ENCODE results near the gene KDM4D.

The KDM4D gene

GRCh38 chr11:94938095-94939055 lies 35.1 kb upstream of the KDM4D start:
- H3K79me1 ChIP-seq (ENCODE audit: low read length) = no peaks in the 10 kb centered on the region

GRCh38 chr11:94939346-94939745 lies 34.2 kb upstream of the KDM4D start:
- Histone ChIP-seq H2AFZ (ENCODE audit: insufficient read depth, low read length, poor library complexity) (no peak overlapping the region), H3K23ac (ENCODE audit: low read length) (no peak overlapping the region), H3K14ac (ENCODE audit: low read length) (no peak overlapping the region), H2BK12ac (ENCODE audit: low read length) (no peak overlapping the region), H3K27me3 (ENCODE audit: insufficient read depth, low read length) (no peaks in the 10 kb centered on the region), H3K36me3 (ENCODE audit: control insufficient read depth in 1 of 2, insufficient read depth in 2 of 2, low read length in 2 of 2) (no peaks in the 10 kb centered on the region), H2BK5ac (ENCODE audit: low read depth, low read length, poor library complexity) (no peak overlapping the region), H3K18ac (ENCODE audit: low read length) (no peak overlapping the region), H2BK120ac (ENCODE audit: insufficient read depth, low read length, poor library complexity) (no peak overlapping the region), H3K4me3 (ENCODE audit: low read depth, low read length) (no peak overlapping the region), H3K79me1 (ENCODE audit: low read length) (no peaks in the 10 kb centered on the region), H2AK5ac (ENCODE audit: low read length) (no peak overlapping the region), H3K9ac (ENCODE audit: low read length) (no peak overlapping the region), H3K79me2 (ENCODE audit: control insufficient read depth, insufficient read depth, low read length, poor library complexity) (no peaks in the 10 kb centered on the region), H3K4me1 (ENCODE audit: control insufficient read depth in 1 of 2, insufficient read depth in 2 of 2, low read length in 2 of 2) (no peaks in the 10 kb centered on the region), H4K91ac (ENCODE audit: low read depth, low read length) (no peak overlapping the region), H3K4me2 (ENCODE audit: low read length) (no peak overlapping the region), H4K12ac (ENCODE audit: low read depth, low read length) (no peak overlapping the region), H3K4ac (ENCODE audit: low read depth, low read length) (no peak overlapping the region), H3K27ac (ENCODE audit: low read depth, low read length) (no peak overlapping the region), H4K8ac (ENCODE audit: low read depth, low read length) (no peak overlapping the region), H3K9me3 (ENCODE audit: insufficient read depth, low read depth, low read length) (peaks cover 2% of the 10 kb centered on the region)
- WGBS (ENCODE audit: extremely low coverage, insufficient coverage, insufficient read length) = no CpG with 5 or more reads among the region's 2 CpGs
- DNase-seq = peak in 1 of 2 donors; percentile 52

More at GRCh38 chr11:94938095-94939055, 35.1 kb upstream of the KDM4D start:
- Histone ChIP-seq H3K79me2 (ENCODE audit: control insufficient read depth, insufficient read depth, low read length, poor library complexity) (no peaks in the 10 kb centered on the region), H3K14ac (ENCODE audit: low read length) (no peak overlapping the region), H3K36me3 (ENCODE audit: control insufficient read depth in 1 of 2, insufficient read depth in 2 of 2, low read length in 2 of 2) (no peaks in the 10 kb centered on the region), H2BK5ac (ENCODE audit: low read depth, low read length, poor library complexity) (no peak overlapping the region), H2BK12ac (ENCODE audit: low read length) (no peak overlapping the region), H2AFZ (ENCODE audit: insufficient read depth, low read length, poor library complexity) (no peak overlapping the region), H3K27ac (ENCODE audit: low read depth, low read length) (no peak overlapping the region), H3K23ac (ENCODE audit: low read length) (no peak overlapping the region), H4K12ac (ENCODE audit: low read depth, low read length) (no peak overlapping the region), H3K4me2 (ENCODE audit: low read length) (no peak overlapping the region), H3K4ac (ENCODE audit: low read depth, low read length) (no peak overlapping the region), H3K27me3 (ENCODE audit: insufficient read depth, low read length) (no peaks in the 10 kb centered on the region), H3K4me1 (ENCODE audit: control insufficient read depth in 1 of 2, insufficient read depth in 2 of 2, low read length in 2 of 2) (peaks cover 0 to 2% of the 10 kb centered on the region in 2 experiments), H3K18ac (ENCODE audit: low read length) (no peak overlapping the region), H4K8ac (ENCODE audit: low read depth, low read length) (no peak overlapping the region), H3K9ac (ENCODE audit: low read length) (no peak overlapping the region), H4K91ac (ENCODE audit: low read depth, low read length) (no peak overlapping the region), H2AK5ac (ENCODE audit: low read length) (no peak overlapping the region), H3K4me3 (ENCODE audit: low read depth, low read length) (no peak overlapping the region), H3K9me3 (ENCODE audit: insufficient read depth, low read depth, low read length) (peaks cover 2% of the 10 kb centered on the region), H2BK120ac (ENCODE audit: insufficient read depth, low read length, poor library complexity) (no peak overlapping the region)
- WGBS (ENCODE audit: extremely low coverage, insufficient coverage, insufficient read length) = no CpG with 5 or more reads among the region's 9 CpGs
- DNase-seq = no peak

- no peak overlapping the region for H3K27ac ChIP-seq (ENCODE audit: low read depth, low read length)
- no CpG with 5 or more reads among the region's 4 CpGs for WGBS (ENCODE audit: extremely low coverage, insufficient coverage, insufficient read length)
Measured at GRCh38 chr11:94941131-94941530, 32.4 kb upstream of the KDM4D start.

GRCh38 chr11:94946812-94947211 lies 26.7 kb upstream of the KDM4D start:
- H3K27me3 ChIP-seq (ENCODE audit: insufficient read depth, low read length) = no peaks in the 10 kb centered on the region
- H2AK5ac ChIP-seq (ENCODE audit: low read length) = no peak overlapping the region
- no peaks in the 10 kb centered on the region for H3K79me1 ChIP-seq (ENCODE audit: low read length)
- no peak overlapping the region for H4K91ac ChIP-seq (ENCODE audit: low read depth, low read length)
- H3K4me2 ChIP-seq (ENCODE audit: low read length) = no peak overlapping the region
- peaks cover 0 to 2% of the 10 kb centered on the region in 2 experiments for H3K4me1 ChIP-seq (ENCODE audit: control insufficient read depth in 1 of 2, insufficient read depth in 2 of 2, low read length in 2 of 2)
- H2BK120ac ChIP-seq (ENCODE audit: insufficient read depth, low read length, poor library complexity) = no peak overlapping the region
- no peak overlapping the region for H3K23ac ChIP-seq (ENCODE audit: low read length)
- no peak for DNase-seq
- no peak overlapping the region for H2BK5ac ChIP-seq (ENCODE audit: low read depth, low read length, poor library complexity)
- no peaks in the 10 kb centered on the region for H3K36me3 ChIP-seq (ENCODE audit: control insufficient read depth in 1 of 2, insufficient read depth in 2 of 2, low read length in 2 of 2)
- H2BK12ac ChIP-seq (ENCODE audit: low read length) = no peak overlapping the region
- H3K9me3 ChIP-seq (ENCODE audit: insufficient read depth, low read depth, low read length) = peaks cover 2% of the 10 kb centered on the region
- no peak overlapping the region for H3K4ac ChIP-seq (ENCODE audit: low read depth, low read length)
- H3K79me2 ChIP-seq (ENCODE audit: control insufficient read depth, insufficient read depth, low read length, poor library complexity) = no peaks in the 10 kb centered on the region
- H4K12ac ChIP-seq (ENCODE audit: low read depth, low read length) = no peak overlapping the region
- H3K9ac ChIP-seq (ENCODE audit: low read length) = no peak overlapping the region
- no peak overlapping the region for H3K4me3 ChIP-seq (ENCODE audit: low read depth, low read length)
- H4K8ac ChIP-seq (ENCODE audit: low read depth, low read length) = no peak overlapping the region
- H2AFZ ChIP-seq (ENCODE audit: insufficient read depth, low read length, poor library complexity) = no peak overlapping the region
- no CpG with 5 or more reads among the region's 4 CpGs for WGBS (ENCODE audit: extremely low coverage, insufficient coverage, insufficient read length)
- no peak overlapping the region for H3K14ac ChIP-seq (ENCODE audit: low read length)
- no peak overlapping the region for H3K27ac ChIP-seq (ENCODE audit: low read depth, low read length)
- no peak overlapping the region for H3K18ac ChIP-seq (ENCODE audit: low read length)

More at GRCh38 chr11:94941131-94941530, 32.4 kb upstream of the KDM4D start:
- no peaks in the 10 kb centered on the region for H3K36me3 ChIP-seq (ENCODE audit: control insufficient read depth in 1 of 2, insufficient read depth in 2 of 2, low read length in 2 of 2)
- H3K9ac ChIP-seq (ENCODE audit: low read length) = no peak overlapping the region
- H3K14ac ChIP-seq (ENCODE audit: low read length) = no peak overlapping the region
- no peak overlapping the region for H3K4me3 ChIP-seq (ENCODE audit: low read depth, low read length)
- no peaks in the 10 kb centered on the region for H3K79me1 ChIP-seq (ENCODE audit: low read length)
- H3K4ac ChIP-seq (ENCODE audit: low read depth, low read length) = no peak overlapping the region
- peaks cover 2% of the 10 kb centered on the region for H3K9me3 ChIP-seq (ENCODE audit: insufficient read depth, low read depth, low read length)
- H2AFZ ChIP-seq (ENCODE audit: insufficient read depth, low read length, poor library complexity) = no peak overlapping the region
- H3K79me2 ChIP-seq (ENCODE audit: control insufficient read depth, insufficient read depth, low read length, poor library complexity) = no peaks in the 10 kb centered on the region
- no peaks in the 10 kb centered on the region for H3K27me3 ChIP-seq (ENCODE audit: insufficient read depth, low read length)
- H4K8ac ChIP-seq (ENCODE audit: low read depth, low read length) = no peak overlapping the region
- H2BK12ac ChIP-seq (ENCODE audit: low read length) = no peak overlapping the region
- no peak overlapping the region for H2AK5ac ChIP-seq (ENCODE audit: low read length)
- no peak overlapping the region for H4K12ac ChIP-seq (ENCODE audit: low read depth, low read length)
- DNase-seq = no peak
- H3K18ac ChIP-seq (ENCODE audit: low read length) = no peak overlapping the region
- no peak overlapping the region for H2BK120ac ChIP-seq (ENCODE audit: insufficient read depth, low read length, poor library complexity)
- H3K4me2 ChIP-seq (ENCODE audit: low read length) = no peak overlapping the region
- H2BK5ac ChIP-seq (ENCODE audit: low read depth, low read length, poor library complexity) = no peak overlapping the region
- no peak overlapping the region for H3K23ac ChIP-seq (ENCODE audit: low read length)
- no peaks in the 10 kb centered on the region for H3K4me1 ChIP-seq (ENCODE audit: control insufficient read depth in 1 of 2, insufficient read depth in 2 of 2, low read length in 2 of 2)
- no peak overlapping the region for H4K91ac ChIP-seq (ENCODE audit: low read depth, low read length)

All from trophoblast cell (in vitro differentiated cells and primary cell).